ENCODE results near the gene CHN2.
"Not testable (repeated sequence)": the region's sequence is repeated elsewhere in the genome, so short reads cannot be mapped to it uniquely, and the experiment has no call there.

DNA sequence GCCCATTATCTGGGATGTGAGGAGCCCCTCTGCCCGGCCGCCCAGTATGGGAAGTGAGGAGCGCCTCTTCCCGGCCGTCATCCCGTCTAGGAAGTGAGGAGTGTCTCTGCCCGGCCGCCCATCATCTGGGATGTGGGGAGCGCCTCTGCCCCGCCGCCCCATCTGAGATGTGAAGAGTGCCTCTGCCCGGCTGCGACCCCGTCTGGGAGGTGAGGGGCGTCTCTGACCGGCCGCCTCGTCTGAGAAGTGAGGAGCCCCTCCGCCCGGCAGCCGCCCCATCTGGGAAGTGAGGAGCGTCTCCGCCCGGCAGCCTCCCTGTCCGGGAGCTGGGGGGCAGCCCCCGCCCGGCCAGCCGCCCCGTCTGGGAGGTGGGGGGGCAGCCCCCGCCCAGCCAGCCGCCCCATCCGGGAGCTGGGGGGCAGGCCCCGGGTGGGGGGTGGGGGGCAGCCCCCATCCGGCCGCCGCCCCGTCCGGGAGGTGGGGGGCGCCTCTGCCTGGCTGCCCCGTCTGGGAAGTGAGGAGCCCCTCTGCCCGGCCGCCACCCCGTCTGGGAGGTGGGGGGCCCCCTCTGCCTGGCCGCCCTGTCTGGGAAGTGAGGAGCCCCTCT lies 69.1 kb downstream of the CHN2 start:
- not testable (repeated sequence) for TF ChIP-seq TCF7L2 (IDR thresholded peaks at IDR 0.05; ENCODE audit: borderline replicate concordance, extremely low read depth, insufficient read depth, insufficient read length); CBX3 (IDR thresholded peaks at IDR 0.05; ENCODE audit: low read depth); CTCF (IDR thresholded peaks at IDR 0.05 in 2 of 3, conservative IDR thresholded peaks at IDR 0.05 in 1 of 3; ENCODE audit: borderline replicate concordance in 1 of 3, insufficient read depth in 1 of 3, low read depth in 2 of 3, low read length in 2 of 3); EZH2phosphoT487 (IDR thresholded peaks at IDR 0.05; ENCODE audit: borderline replicate concordance)

Data from HCT116 (cell line).